Stimulated activated CD4-positive, alpha-beta T cell treated with anti-CD3 and anti-CD28 coated beads, Interleukin-15, amount 100 ng/mL, for 1 hour (primary cell): Measurements from ENCODE around the gene CAPN9.

ENCODE experiments used
- DNase-seq, 2 donors: peaks; one replicate each; pipeline ENCODE4 v3.0.0-alpha.2; 2020; ENCODE audit warnings: low read depth in 1 of 2, low spot score in 1 of 2

The CAPN9 gene

DNA sequence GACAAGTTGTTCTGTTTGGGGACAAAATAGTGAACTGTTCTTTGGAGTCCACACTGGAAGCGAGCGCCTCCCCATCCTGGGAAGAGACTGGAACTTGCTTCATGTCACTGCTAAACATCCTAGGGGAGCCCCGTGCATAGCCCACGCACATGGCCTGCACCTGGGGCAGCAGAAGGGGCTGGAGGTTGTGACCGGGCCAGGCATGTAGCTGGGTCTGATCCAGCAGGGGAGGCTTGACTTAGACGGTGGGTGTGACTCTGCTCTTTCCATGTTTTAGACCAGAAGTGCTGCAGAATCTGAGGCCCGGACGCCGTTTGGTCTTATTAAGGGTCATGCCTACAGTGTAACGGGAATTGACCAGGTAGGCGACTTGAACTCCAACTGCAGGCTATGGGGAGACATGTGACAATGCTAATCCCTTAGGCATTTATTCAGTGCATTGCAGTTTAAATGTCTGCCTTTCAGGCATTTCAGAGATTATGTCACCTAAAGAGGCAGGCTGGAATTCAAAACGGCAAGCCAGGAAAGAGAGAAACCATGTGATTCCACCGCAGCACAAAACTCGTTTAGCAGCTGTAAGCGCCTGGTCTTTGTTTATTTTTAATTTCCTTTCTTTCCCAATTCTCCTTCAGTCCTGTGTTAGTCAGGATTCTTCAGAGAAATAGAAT, 21.8 kb downstream of the CAPN9 start:
- DNase-seq = no peak

DNA sequence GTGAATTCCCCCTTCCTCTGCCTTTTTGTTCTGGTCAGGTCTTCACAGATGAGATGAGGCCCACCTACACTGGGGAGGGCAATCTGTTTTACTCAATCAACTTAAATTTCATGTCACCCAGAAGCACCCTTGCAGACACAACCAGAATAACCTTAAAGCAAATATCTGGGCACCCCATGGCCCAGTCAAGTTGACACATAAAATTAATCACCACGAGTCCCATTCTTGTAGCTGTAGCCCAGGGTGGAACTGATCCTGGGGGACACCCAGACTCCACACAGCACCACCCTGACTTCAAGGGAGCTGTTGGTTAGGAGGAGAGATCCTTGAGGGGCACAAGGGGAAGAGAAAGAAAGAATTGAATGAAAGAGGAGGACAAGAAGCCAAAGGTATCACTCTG, 23.1 kb downstream of the CAPN9 start:
- no peak for DNase-seq

DNA sequence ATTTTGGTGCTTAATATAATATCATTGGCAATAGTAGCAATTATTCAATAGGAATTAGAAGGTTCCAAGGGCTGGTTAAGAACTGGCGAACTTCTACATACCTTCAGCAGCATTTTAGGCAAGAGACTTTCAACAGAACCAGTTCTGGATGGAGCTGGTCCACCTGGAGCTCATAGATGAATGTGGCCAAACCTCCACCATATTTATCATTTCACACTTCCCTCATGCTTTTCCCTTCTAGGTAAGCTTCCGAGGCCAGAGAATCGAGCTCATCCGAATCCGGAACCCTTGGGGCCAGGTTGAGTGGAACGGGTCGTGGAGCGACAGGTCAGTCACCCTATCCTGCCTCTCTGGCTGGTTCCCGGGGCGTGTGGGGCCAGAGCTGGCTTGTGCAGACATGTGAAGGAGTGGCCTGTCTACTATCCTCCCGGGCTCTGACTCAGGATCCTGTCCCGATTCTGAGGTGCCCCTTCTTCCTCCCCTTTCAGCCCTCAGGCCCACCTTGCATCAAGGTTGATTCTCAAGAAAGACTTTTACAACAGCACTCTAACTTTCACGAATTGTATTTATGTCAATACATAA, 24.7 kb downstream of the CAPN9 start:
- DNase-seq = no peak

DNA sequence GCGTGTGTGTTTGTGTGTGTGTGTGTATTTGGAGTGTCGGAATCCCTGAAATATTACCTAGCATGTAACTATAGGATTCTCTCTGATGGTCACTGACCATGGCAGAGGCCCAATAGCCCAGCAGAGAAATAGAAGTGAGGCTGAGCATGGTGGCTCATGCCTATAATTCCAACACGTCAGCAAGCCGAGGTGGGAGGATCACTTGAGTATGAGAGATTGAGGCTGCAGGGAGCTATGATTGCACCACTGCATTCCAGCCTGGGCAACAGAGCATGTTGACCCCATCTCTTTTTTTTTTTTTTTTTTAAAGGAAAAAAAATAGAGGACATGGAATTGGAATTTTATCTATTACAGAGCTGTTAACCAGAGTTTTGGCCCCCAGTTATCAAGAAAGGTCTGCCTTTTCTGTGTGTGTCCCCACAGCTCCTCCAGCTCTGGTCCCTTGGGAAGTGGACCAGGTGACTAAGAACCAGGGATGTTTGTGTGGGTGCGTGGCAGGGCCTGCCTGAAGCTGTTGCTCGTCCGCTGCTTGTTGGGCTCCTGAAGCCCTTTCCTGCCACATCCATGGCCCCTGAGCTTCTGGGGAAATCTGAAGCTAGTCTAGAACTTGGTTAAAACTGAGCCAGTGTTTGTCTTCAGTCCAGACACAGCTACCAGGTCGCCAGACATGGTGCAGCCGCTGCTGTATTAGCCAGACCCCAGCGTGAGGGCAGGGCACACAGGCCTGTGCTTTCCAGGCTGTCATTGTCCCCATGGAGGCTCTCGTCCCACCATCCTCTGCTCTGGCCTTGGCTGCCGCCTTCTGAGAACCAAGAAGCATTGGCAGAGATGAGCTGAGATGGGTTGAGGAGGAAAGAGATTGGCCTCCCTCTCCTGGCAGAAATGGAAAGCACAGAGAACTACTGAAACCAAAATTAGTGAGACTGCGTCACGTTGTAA, 25.5 kb downstream of the CAPN9 start:
- no peak for DNase-seq

DNA sequence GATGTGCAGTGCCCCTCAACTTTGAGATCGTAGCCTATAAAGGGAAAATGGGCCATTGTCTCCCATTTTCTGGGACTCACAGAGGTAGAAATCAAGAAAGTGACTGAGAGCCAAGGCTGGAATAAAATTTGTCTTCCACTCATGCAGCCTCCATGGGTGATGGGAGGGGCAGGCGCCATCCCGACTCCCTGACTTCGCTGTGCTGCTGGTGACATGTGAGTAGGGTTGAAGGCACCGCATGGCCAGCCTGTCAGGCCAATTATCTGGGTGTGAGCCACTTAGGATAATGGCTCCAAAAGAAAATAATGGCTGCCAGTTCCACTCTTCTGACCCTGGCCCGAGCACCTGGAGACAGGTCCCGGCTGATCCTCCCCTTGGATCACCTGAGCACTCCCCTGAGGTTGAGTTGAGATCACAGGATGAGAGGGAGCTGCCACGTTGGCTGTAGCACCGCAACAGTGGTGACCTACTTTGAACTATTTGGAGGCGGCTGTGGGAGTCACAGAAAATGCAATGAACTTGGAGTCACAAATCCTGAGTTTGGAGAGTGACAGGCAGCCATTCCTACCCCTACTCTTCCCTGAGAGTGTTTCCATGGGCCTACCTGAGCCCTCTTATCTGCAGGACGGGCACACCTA, 26.3 kb downstream of the CAPN9 start:
- no peak for DNase-seq

DNA sequence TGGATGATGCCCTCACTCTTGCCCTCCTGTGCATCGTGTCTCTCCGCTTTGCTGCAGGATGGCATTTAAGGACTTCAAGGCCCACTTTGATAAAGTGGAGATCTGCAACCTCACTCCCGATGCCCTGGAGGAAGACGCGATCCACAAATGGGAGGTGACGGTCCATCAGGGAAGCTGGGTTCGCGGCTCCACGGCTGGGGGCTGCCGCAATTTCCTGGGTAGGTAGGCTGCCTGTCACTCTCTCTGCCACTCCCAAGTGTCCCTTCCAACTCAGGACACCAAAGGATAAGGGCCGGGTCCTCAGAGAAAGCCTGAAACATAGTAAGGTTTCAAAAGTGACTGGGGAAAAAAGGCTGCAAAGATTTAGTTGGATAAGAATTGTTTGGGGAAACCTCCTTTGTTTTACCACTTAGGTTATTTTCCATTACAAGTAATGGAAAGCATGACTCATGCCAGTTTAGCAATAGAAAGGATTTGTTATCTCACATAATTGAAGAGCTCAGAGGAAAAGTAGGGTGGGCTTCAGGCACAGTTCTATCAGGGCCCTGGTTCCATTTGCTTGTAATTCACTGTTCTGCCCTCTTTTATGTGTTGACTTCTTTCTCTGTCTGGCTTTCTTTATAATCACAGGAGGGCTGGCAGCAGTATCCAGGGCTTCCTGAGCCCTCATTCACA, 31.9 kb downstream of the CAPN9 start:
- DNase-seq = no peak

DNA sequence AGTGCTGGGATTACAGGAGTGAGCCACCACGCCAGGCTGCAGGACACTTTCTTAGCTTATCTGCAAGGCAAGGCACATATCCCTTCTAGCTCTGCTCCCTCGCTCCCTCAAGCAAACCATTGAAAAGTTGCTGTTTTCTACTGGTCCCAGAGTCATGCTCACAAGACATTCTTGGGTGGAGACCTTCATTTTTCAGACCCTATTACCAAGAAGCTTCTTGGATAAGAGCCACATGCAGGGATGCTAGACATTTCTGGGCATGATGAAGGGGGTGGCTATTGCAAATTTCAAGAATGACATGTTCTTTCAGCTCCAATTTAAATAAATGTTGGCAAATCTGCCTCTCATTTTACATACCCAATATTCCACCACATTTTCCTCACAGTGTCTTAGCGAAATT, 33.9 kb downstream of the CAPN9 start:
- no peak for DNase-seq

DNA sequence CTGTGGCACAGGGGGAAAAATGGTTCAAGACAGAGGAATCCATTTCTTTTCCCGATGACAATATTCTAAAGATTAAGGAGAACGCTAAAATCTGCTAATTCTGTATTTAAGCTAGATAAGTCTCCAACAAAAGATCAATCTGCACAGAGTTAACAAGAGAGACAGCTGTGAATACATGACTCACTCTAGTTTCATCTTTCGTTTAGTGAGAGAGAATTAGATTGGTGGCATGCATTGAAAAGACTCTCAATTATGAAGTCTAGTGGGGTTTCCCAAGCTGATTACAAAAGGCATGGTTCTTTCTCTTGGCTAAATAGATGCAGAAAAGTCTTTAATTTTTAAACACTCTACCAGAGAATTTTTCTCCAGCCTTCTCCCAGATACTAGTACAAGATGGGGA, 34.4 kb downstream of the CAPN9 start:
- no peak for DNase-seq

DNA sequence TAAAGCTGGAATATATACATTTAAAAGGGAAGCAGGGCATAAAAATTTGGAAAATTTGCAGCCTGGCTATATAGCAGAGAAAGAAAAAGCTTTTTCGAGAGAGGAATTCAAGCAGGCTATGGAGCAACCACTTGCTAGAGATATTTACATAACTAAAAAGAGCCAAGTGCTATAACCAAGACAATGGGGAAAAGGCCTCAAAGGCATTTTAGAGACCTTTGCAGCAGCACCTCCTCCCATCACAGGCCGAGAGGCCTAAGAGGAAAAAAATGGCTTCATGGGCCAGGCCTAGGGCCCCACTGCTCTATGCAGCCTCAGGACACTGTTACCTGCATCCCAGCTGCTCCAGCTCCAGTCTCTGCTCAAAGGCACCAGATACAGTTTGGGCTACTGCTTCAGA, 37.0 kb downstream of the CAPN9 start:
- DNase-seq = no peak

DNA sequence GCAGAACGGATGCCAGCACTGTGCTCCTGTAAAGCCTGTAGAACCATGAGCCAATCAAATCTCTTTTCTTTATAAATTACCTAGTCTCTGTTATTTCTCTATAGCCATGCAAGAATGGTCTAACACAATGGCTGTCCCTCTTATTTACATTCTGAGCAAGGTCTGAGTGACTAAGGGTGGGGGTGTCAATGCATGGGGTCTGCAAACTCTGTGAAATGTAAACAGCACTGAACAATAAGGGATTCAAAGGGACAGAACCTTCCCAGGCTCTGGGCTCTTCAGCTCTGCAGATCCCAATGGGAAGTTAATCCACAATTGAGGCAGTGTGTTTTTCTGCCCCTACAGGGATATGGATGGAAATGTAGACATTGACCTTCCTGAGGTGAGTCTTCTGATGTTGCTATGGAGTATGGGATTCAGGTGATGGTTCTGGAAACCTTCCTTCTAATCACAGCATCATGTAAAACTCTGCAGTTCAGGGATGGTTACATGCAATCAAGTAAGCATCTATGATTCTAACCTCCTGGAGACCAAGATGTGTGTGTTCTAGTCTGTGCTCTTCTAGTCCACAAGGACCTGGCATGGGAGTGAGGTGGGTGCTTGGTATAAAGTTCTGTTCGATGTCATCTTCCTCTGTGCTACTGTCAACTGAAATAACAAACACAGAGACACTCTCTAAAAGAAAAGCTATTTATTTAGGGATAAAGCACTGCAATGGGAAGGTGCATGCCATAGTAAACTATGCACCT, 38.6 kb downstream of the CAPN9 start:
- DNase-seq = no peak

DNA sequence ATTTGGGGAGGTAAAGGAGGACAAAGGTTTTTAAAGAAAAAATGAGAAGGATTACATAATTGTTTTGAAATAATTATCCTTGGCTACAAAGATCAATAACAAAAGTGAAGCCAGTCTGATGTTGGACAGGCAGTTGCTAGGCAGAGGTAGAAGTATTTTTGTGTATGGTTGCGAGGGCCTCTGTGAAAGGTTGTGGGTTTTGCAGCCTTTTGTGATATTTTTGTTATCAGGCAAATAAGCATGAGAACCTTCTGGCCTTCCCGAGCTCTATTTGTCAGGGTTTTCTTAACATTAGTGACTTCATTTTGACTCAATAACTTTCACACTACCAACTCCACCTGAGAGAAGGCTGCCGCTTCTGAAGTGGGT, 39.2 kb downstream of the CAPN9 start:
- DNase-seq = no peak

DNA sequence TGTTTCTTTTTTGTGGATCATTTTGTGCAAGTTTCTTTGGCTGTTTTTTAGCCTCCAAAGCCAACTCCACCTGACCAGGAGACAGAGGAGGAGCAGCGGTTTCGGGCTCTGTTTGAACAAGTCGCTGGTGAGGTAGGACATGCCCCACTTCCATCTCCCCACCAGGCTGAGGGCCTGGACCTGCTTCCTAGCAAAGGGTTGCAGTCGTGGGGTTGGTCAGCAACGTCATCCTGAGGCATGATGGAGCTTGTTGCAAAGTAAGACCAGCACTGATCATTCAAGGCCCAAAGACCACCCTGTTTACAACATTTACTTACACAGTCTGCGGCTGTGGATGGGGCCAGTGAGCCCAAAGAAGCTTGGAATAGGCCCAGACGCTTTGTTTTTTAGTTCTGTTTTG, 40.3 kb downstream of the CAPN9 start:
- no peak for DNase-seq

DNA sequence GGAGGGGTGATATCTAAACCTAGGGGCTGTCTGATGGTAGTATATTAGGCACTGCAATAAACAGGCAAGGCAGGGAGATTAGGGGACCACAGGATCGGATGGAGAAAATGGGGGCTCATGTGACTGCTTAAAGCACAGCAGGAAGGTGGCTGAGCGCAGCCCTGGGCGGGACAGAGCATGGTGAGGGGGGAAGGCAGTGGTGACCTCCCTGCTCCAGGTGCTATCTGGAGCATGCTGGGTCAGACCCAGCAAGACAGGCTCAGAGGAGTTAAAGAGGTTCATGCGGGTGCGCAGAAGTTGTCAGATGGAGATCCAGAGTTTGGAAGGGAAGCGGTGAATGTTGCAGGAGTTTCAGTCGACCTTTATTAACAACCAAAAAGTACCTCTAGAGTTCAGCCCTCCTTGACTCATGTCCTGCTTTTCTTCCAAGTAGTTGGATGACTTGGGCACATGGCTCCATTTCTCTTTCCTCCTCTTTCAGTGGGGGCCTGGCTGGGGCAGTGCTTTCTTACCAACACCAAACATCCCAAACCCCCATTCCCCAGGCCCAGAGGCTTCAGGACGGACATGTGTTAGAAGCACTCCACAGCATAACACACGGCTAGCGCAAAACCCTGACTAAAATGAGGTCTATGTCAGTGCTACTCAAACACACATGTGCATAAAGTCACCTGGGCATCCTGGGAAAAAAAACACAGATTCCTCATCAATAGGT, 41.5 kb downstream of the CAPN9 start:
- no peak for DNase-seq

DNA sequence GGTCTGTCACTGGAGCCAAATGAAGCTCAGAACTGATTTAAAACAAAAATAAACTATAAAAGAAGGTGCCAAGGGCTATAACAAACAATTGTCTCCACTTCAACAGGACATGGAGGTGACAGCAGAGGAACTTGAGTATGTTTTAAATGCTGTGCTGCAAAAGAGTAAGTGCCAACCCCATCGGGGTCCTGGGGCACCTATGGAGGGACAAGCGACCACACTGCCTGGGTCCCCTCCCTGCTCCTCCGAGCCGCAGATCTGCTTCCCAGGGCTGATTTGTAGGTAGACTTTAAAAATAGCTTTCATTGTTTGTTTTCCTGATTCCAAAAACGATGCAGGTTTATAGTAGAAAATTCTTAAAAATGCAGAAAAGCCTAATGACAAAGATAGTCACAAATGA, 42.8 kb downstream of the CAPN9 start:
- no peak for DNase-seq

DNA sequence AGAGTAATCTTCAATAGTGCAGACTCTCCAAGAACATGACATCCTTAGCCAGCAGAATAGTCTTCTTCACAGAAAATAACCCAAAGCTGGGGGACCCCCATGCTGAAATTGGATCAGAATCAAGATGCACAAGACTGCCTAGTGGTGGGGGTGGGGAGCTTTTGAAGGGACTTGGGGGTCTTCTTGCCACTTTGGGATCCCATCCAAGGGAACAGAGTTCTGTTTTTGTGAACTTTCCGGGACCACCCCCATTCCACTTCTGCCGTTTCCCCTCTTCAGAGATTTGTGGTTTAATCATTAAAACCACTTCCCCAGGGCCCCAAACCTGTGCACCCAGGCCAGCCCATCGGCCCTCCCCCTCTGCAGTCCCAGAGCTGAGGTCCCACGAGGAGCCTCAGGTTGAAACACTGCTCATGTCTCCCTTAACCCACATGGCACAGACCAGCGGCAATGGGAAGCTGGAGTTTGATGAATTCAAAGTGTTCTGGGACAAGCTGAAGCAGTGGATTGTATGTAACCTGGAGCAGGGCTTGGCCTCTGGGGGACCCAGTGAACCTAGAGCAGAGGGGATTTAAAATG, 44.9 kb downstream of the CAPN9 start:
- no peak for DNase-seq

DNA sequence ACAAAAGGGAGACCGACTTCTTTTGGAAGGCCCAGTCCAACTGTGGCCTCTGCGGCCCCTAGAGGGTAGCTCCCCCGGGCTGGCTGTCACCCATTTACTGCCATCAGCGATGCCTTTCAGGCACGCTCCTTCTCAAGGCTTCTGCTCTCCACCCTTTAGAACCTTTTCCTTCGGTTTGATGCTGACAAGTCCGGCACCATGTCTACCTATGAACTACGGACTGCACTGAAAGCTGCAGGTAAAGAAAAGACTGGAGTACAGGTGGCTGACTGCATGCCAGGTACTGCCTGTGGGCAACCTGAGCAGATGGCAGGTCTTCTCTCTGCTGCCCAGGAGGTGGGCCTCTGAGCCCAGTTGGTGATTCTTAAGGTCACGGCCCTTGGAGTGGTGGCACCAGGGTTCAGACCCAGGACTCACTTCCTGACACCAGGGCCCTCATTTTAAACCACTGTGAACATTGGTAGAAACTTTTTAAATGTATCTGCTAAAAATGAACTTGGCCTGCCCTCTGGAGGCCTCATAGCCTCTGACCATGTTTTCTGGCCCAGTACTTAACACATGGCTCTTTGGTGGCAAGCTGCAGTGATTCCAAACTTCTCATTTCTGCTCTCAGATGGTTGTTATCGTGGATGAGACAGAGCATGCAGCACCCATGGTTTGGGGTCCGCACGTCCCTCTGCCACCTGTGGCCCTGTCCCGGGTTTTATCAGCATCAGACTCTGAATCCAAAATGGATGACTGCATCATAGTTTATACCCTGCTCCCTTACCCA, 45.7 kb downstream of the CAPN9 start:
- no peak for DNase-seq

DNA sequence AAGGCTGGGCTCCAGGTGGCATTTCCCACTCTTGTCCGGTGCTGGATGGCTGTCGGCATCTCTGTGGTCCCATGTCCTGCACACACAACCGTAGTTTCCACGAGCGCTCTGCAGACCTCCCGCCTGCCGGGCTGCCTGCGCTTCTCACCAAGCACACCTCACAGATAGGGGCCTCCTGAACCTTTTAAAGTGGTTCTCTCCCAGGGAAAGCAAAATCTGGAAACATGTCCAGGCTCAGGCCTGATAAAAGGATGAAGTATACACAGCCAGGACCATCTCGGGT, 46.2 kb downstream of the CAPN9 start:
- DNase-seq = no peak

DNA sequence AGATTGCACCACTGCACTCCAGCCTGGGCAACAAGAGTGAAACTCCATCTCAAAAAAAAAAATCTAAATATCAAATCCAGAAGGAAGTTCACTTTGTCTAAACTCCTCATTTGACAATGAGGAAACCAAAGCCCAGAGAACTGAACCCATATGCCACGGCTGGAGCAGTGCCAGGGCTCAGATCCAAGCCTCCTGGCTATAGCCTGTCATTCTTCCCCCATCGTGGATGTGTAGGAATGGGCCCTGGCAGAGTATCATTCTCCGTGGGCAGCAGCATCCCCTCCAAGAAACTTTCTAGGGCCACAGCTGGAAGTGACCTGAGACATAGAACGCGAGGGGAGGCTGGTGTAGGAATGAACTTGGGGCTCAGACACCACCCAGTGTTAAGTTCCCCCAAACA, 47.2 kb downstream of the CAPN9 start:
- DNase-seq = no peak
